Stimulated activated CD4-positive, alpha-beta T cell treated with anti-CD3 and anti-CD28 coated beads, TNF-alpha, amount 100 ng/mL, for 48 hours (primary cell): Measurements from ENCODE around the gene SLC39A7.
A peak's percentile ranks its signal among the peaks of the same experiment; 100 is the strongest.

Experiments used
- DNase-seq, 3 donors: peaks; one replicate each; pipeline ENCODE4 v3.0.0-alpha.2; 2020; ENCODE audit warnings: low read depth in 3 of 3

Gene SLC39A7

GRCh38 chr6:33236852-33237251 lies 36.2 kb downstream of the SLC39A7 start:
- DNase-seq = no peak

- DNase-seq = no peak
Observed at GRCh38 chr6:33237741-33238140, 37.1 kb downstream of the SLC39A7 start.

DNA sequence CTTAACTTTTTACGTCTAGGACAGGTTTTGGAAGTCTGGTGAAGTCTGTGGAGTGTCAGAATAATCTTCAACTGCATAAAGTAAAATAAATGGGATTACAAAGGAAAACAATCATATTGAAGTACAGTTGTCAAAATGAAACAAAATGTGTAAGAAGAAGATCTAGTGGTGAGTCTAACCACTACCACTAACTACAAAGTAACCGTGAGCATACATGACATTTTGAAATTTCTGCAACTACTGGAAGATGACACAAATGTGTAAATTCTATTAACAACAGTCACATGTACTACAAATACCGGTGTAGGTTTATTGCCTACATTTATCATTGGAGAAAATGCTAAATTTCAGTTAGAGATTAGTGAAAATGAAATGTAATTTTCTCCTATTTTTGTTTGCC lies 41.3 kb downstream of the SLC39A7 start:
- no peak for DNase-seq

DNA sequence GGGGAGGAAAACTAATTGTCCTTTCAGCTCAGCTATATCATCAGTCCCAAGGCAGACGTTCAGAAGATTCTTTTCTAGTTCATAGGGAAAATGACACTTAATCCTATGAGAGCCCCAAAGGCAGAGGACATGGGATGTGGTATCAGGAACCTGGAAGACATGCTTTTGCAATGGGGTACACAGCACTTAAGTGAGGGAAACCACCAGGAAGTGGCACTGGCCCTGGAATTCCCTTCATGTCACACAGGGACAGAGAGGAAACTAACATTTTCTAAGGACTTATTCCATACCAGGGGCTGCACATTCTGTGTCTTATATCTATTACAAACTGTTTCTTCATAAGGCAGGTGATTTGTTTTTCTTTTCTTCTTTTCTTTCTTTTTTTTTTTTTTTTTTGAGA lies 42.8 kb downstream of the SLC39A7 start:
- DNase-seq = no peak

DNA sequence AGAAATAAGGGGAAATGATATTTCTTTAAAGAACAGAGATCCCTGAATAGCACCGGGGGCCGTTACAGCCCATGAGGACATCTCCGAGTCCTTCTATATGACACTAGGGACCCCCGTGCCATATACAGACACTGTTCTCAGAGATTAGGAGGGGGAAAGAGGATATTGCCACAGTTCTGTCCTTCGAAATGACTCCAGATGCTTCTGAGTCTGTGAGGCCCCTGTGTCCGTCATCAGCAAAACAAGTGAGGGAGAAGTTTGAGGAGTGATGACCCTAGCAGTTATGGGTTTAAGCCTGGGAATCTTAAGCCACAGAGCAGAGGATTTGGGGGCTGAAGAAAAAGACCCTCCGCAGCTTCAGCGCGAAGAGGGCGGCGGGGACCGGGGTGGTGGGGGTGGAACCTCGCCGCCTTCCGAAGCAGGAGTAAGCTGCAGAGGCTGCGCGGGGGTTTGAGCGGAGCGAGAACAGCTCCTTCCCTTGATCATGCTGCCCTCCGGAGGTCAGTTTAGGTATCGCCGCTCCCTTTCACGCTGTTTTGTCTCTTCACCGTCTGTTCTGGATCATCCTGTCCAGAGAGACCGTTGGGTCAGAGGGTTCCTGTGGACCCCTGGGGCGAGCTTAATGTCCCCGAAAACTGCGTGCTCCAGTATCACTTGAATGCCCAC lies 47.4 kb downstream of the SLC39A7 start:
- peak; percentile 82 to 91 (median 85) for DNase-seq

GRCh38 chr6:33248643-33248931 lies 47.9 kb downstream of the SLC39A7 start:
- peak in 1 of 3 donors; percentile 41 for DNase-seq

DNA sequence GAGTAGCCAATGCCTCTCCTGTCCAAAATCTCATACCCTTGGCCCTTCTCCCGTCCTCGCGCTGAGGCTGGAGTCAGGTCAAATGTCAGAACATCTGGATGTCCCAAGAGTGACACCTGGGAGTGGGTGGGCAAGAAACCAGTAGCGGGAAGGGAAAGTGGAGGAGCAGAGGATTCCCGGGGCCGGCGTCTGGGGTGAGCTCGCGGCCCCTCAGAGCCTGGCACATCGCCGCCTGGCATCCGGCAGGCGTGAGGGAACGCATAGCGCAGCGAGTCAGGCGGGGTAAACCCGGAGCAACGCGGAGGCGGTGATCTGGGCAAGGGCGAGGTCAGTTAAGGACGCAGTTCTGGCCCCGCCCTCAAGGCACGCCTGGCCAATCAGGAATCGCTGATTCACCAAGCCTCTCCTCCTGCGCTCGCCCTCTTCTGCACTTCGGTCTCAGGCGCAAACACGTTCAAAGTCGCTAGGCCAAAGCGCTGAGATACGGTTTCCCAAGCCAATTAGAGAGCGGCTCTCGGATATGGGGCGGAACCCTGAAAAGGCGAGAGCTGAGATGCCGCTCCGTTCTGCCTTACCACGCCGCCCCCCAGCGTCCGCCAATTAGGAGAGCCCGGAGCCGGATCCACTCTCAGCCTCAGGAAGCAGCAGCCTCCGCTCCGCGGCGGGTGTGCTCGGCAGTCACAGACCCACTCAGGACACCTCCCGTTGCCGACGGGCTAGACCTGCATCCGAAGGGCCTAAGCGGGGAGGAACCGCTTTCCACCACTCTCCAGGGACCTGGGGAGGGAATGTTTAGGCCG lies 48.5 kb downstream of the SLC39A7 start:
- DNase-seq = peak; percentile 88 to 94 (median 94)

DNA sequence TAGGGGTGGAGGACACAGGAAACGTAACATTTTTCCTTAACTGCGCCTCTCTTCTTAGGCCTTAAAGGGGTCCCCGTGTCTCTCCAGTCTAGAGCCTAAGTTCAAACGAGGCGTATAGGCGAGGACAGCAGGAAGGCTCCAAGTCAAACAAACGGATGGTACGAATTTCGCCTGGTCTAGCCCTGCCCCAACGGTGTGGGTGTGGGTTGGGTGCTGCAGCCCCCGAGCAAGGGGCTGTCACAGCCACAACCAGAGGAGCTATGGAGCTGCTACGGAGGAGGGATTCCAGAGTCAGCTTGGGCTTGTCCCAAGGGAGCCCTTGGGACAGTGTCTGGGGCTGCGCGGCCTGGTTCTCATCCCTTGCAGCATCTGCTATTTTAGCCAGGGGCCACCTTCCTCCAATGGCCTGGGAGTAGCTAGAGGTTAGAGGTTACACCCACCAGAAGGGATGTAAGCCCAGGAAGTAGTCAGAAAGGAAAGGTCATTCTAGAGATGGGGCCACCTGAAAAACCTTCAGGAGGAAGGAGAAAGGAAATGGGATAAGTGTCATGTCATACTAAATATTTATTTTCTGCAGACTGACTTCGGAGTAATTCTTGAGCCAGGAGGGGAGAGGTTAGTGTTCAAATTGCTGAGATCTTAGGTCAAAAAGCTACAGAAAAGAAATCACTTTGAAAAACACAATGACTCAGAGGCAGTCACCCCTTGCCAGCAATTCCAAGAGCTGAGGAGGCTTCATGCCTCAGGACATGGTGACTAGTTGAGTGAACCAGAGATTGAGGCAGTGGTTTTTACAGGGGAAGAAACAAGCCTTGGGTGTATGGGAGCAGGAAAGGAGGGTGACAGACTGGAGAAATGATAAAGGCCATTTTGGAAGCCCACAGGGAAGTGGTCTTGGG lies 49.3 kb downstream of the SLC39A7 start:
- DNase-seq = no peak

DNA sequence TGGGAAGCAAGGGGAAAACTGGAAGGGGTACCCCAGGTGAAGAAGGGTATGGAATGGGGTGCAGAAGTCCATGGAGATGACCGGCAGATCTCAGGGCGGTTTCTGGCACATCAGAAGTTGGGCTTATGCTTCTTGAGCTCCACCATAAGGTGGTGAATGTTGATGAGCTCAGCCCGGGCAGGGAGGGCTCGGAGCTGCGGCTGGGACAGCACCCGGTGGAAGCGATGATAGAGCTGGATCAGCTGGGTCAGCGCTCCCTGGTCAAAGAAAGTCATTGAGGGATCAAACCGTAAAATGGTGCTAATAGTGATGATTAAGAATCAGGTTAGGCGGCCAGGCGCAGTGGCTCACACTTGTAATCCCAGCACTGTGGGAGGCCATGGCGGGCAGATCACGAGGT lies 50.1 kb downstream of the SLC39A7 start:
- DNase-seq = no peak

DNA sequence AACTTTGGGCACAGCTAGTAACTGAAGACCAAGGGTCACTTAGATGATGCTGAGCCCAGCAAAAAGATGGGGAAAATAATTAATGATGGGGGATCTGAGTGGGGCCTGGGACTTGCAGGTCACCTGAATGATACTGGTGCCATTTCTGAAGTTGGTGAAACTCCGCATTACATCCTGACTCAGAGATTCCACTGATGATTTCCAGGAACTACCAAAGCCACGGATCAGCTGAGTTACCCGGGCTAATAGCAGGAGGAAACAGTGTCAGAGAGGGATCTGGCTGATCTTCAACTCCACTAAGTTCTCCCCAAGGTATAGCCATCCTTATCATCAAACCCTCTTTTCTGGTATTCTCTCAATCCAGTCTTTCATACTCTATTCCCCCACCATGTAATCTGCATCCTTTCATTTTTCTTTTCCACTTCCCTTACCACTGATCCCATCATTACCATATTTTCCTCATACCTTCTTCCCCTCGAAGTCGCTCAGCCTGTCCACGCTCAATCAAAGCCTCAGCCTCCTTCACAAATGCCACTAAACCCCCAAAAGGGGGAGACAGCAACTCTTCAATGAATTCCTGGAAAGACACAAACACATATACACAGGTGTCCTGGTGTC lies 50.8 kb downstream of the SLC39A7 start:
- DNase-seq = no peak

GRCh38 chr6:33252759-33253158 lies 52.1 kb downstream of the SLC39A7 start:
- DNase-seq = no peak
